GM12864 (cell line): Measurements from ENCODE around the gene HAUS8.

Source experiments
- DNase-seq: peaks from one replicate; pipeline ENCODE4 v3.0.0-alpha.2; 2011; ENCODE audit warnings: low read depth
- H3K4me3 ChIP-seq: 2 replicates; pipeline ENCODE4 v1.5.1; 2011; ENCODE audit warnings: mild to moderate bottlenecking, low read depth, low read length, control low read depth
- TF ChIP-seq, protein P1 (sequence below): IDR thresholded peaks from 2 replicates; pipeline ENCODE4 v1.5.1; 2011; ENCODE audit warnings: low read depth, mild to moderate bottlenecking, moderate library complexity, low read length, control low read depth, inconsistent platforms; ENCODE audit errors: missing control alignments

Gene HAUS8

DNA sequence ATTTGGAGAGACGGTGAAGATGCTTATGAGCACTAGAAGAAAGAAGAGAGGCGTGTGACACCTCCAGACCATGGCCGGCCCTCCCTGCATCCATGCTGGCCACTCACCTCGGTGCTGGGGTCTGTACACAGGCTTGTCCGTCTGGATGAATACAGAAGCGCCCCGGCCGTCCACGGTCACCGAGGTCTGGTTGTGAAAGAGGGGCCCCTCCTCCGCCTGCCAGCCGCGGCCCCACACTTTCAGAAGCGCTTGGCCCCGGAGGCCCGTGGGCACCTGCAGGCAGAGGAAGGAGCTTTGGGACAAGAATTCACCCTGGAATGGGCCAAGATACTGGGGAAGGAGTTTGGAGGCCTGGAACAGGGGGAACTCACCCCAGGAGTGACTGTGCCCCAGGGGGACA, 63.8 kb downstream of the HAUS8 start:
- TF ChIP-seq, protein P1, sequence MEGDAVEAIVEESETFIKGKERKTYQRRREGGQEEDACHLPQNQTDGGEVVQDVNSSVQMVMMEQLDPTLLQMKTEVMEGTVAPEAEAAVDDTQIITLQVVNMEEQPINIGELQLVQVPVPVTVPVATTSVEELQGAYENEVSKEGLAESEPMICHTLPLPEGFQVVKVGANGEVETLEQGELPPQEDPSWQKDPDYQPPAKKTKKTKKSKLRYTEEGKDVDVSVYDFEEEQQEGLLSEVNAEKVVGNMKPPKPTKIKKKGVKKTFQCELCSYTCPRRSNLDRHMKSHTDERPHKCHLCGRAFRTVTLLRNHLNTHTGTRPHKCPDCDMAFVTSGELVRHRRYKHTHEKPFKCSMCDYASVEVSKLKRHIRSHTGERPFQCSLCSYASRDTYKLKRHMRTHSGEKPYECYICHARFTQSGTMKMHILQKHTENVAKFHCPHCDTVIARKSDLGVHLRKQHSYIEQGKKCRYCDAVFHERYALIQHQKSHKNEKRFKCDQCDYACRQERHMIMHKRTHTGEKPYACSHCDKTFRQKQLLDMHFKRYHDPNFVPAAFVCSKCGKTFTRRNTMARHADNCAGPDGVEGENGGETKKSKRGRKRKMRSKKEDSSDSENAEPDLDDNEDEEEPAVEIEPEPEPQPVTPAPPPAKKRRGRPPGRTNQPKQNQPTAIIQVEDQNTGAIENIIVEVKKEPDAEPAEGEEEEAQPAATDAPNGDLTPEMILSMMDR = no peak
- H3K4me3 ChIP-seq = no peak overlapping the region

DNA sequence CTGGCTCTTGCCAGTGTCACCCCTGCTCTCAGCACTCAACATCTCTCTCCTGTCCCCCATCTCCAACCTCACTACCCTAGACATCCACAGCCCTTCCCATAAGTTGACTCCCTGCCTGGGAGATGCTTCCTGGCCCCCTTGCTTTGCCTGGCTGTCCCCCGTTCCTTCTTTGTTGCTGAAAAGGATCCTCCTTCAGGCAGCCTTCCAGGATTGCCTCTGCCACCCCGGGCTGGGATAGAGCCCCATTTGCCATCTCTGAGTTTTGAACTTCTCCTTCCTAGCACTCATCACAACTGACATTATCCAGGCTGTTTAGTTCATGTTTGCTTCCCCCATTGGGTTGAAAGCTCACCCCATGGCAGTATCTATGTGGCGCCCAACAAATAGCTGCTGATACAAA, 68.7 kb downstream of the HAUS8 start:
- TF ChIP-seq, protein P1 = no peak
- DNase-seq = no peak
- no peak overlapping the region for H3K4me3 ChIP-seq

More for the DNA sequence above, 63.8 kb downstream of the HAUS8 start:
- DNase-seq = no peak

GRCh38 chr19:17005000-17005399, 70.3 kb downstream of the HAUS8 start:
- DNase-seq = no peak
- TF ChIP-seq, protein P1 = peak; percentile 21
- no peak overlapping the region for H3K4me3 ChIP-seq

- DNase-seq = no peak
- H3K4me3 ChIP-seq = no peak overlapping the region
- TF ChIP-seq, protein P1 = no peak
Measured at GRCh38 chr19:17004386-17004785, 70.9 kb downstream of the HAUS8 start.

- no peak for DNase-seq
- TF ChIP-seq, protein P1 = no peak
- no peak overlapping the region for H3K4me3 ChIP-seq
Measured at GRCh38 chr19:17002455-17002854, 72.8 kb downstream of the HAUS8 start.

DNA sequence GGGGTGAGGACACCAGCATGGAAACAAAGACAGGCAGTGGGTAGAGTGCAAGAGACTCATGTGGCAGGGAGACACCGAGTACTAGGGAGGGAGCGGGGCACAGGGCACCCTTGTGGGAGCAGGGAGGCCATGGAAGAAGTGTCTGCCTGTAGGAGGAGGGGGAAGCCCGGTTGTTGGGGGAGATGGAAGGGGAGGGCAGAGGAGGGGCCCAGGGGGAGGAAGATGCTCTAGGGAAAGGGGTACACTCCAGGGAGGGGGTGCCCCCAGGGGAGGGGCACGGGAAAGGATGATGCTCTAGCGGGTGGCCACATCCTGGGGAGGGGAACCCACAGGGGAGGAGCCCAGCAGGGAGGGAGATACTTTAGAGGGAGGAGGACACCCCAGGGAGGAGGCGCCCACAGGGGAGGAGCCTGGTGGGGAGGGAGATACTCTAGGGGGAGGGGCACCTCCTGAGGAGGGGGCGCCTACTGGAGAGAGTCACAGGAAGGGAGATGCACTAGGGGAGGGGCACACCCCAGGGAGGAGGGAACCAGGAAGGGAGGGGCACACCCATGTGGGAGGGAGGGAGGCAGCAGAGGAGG, 73.6 kb downstream of the HAUS8 start:
- DNase-seq = no peak
- H3K4me3 ChIP-seq = no peak overlapping the region
- TF ChIP-seq, protein P1 = no peak
